HG03432 (cell line): ENCODE results near the gene PFN1.

Source experiments
- ATAC-seq: cut with Tn5 transposase; IDR thresholded peaks from one replicate; pipeline ENCODE4 v1.9.1; 2021; ENCODE audit warnings: mild to moderate bottlenecking, moderate library complexity; ENCODE audit not compliant: unreplicated experiment

PFN1 gene

GRCh38 chr17:4946312-4946976 is 1.9 kb downstream of the PFN1 start:
- no peak for ATAC-seq

GRCh38 chr17:4945944-4946280 is 2.4 kb downstream of the PFN1 start:
- no peak for ATAC-seq

- ATAC-seq = peak; percentile 19
Measured at GRCh38 chr17:4945176-4945943, 3.0 kb downstream of the PFN1 start.

GRCh38 chr17:4944554-4945175 is 3.7 kb downstream of the PFN1 start:
- no peak for ATAC-seq

GRCh38 chr17:4944163-4944553 is 4.2 kb downstream of the PFN1 start:
- no peak for ATAC-seq

- no peak for ATAC-seq
Measured at GRCh38 chr17:4942760-4943508, 5.4 kb downstream of the PFN1 start.

- no peak for ATAC-seq
Measured at GRCh38 chr17:4941319-4941610, 7.1 kb downstream of the PFN1 start.

GRCh38 chr17:4940555-4941318 is 7.6 kb downstream of the PFN1 start:
- ATAC-seq = no peak

- peak; percentile 77 for ATAC-seq
Measured at GRCh38 chr17:4939796-4940554, 8.4 kb downstream of the PFN1 start, which contains the start of the genes RNF167 and SLC25A11. RNF167 (plus strand) TSS chr17:4940268; CDS start chr17:4940910, 642 bp downstream. SLC25A11 (minus strand) TSS chr17:4940046; CDS start chr17:4939910, 136 bp downstream.

- peak; percentile 13 for ATAC-seq
Measured at GRCh38 chr17:4939546-4939795, 8.9 kb downstream of the PFN1 start.

- no peak for ATAC-seq
Measured at GRCh38 chr17:4938688-4939545, 9.4 kb downstream of the PFN1 start.

- ATAC-seq = no peak
Measured at GRCh38 chr17:4938069-4938491, 10.2 kb downstream of the PFN1 start.

GRCh38 chr17:4937553-4937952 is 10.8 kb downstream of the PFN1 start:
- ATAC-seq = no peak

- no peak for ATAC-seq
Measured at GRCh38 chr17:4936436-4936835, 11.9 kb downstream of the PFN1 start.

GRCh38 chr17:4935650-4936049 is 12.7 kb downstream of the PFN1 start:
- ATAC-seq = no peak

GRCh38 chr17:4934173-4934979 is 14.0 kb downstream of the PFN1 start:
- no peak for ATAC-seq

- no peak for ATAC-seq
Measured at GRCh38 chr17:4933646-4934045, 14.7 kb downstream of the PFN1 start.

GRCh38 chr17:4932756-4933155 is 15.6 kb downstream of the PFN1 start:
- no peak for ATAC-seq
